GM21825 (cell line): ENCODE data around the gene RGMA.
"Not testable (repeated sequence)": the region's sequence is repeated elsewhere in the genome, so short reads cannot be mapped to it uniquely, and the experiment has no call there.

ENCODE experiments used
- ATAC-seq: cut with Tn5 transposase; IDR thresholded peaks from one replicate; pipeline ENCODE4 v1.9.1; 2021; ENCODE audit warnings: mild to moderate bottlenecking, moderate library complexity; ENCODE audit not compliant: unreplicated experiment

The RGMA gene

GRCh38 chr15:93049233-93049632, 39.8 kb downstream of the RGMA start:
- ATAC-seq, result no peak

- no peak for ATAC-seq
Observed at GRCh38 chr15:93048759-93049161, 40.3 kb downstream of the RGMA start.

- no peak for ATAC-seq
Observed at GRCh38 chr15:93048426-93048721, 40.6 kb downstream of the RGMA start.

DNA sequence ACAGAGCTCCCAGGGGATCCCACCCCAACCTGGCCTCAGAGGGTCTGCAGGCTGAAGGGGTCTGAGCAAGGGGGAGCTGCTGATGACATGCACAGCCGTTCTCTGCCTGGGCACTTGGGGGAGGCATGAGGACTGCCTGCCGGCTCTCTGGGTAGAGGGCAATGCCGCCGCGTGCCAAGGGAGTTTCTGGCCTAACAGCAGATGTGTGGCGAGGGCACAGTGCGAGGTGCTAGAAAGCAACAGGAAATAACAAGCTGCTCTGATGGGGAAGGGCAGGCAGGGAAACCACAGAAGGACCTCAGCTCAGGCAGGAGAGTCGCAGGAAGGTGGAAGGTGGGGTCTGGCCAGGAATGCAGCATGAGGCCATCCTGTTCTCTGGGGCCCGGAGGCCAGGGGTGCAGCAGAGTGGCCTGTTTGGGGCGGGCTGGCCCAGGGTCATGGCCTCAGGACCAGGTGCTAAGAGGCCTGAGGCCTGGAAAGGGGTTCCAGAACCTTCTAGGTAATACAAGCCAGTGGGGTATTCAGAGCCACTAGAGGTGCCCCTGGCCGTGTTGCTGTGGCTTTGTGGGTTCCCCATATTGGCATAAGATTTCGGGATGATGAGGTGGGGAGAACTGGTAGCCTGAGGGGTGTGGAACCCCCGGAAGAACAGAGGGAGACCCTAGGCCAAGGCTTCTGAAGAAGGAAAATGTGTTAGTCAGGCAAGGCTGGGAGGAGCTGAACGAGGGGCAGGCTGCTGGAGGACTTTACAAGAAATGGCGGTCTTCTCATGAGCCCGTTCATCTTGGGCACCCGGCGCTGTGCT, 41.2 kb downstream of the RGMA start:
- ATAC-seq, result no peak

DNA sequence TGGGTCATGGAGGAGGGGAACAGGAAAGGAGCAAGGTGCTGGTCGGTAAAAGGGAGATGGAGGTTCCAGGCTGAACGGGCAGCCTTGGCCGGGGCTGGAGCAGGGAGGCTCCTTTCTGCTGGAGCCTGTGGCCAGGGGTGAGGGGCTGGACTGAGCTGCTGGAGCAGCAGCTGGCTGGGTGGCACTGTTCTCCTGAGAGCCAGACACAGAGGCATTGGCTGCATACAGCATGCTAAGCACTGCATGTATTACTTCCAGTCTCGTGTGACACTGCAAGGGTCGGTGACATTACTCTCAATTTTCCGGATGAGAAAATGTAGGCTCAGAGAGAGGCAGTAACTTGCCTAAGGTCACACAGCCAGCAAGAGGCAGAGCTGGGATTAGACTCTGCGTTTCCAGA, 42.3 kb downstream of the RGMA start:
- ATAC-seq, result no peak

DNA sequence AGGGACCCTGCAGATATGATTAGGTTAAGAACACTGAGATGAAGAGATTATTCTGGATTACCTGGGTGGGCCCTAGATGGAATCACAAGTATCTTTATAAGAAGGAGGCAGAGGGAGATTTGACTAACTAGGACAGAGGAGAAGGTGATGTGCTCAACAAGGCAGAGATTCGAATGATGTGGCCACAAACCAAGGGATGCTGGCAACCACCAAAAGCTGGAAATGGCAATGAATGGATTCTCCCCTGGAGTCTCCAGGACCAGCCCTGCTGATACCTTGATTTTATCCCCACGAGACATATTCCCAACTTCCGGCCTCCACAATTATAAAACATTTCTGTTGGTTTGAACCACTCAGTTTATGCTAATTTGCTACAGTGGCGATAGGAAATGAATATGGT, 42.9 kb downstream of the RGMA start:
- no peak for ATAC-seq

GRCh38 chr15:93045191-93045785, 43.7 kb downstream of the RGMA start:
- ATAC-seq, result no peak

DNA sequence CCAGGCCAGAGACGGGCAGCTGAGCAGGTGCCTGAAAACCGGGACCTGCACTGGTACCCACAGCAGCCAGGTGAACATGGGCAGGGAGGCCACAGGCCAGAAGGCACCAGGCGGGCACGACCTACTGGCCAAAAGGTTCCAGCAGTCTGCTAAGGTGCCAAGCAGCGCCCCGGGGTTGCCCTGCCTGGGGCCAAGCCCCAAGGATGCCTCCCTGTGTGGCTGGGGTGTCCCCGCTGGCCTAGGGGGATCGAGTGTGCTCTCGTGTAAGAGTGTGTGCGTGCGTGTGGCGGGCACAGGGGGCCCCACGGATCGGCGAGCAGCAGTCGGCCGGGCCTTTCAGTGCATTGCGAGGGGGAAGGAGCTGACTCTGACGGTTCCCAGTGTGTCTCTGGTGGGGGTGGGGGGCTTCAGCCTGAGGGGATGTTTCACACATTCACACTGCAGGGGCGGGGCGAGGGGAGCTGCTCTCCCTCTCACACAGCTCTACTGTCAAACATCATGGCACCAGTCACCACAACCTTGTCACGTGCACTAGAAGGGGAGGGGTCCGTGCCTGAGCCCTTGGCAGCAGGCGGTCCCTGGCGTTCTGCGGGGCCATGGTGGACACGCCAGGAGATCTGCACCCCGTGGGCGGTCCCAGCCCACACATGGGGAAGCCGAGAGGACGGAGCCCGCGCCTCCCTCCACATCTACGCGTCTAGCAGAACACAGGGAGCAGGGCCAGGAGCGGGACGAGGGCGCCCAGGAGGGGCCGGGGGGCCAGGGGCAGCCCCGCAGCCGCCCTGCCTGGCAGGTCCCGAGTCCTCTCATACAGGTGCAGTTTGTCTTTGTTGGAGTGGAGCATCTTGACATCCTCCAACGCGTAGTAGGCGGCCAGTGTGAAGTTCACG, 44.5 kb downstream of the RGMA start:
- ATAC-seq, result no peak

DNA sequence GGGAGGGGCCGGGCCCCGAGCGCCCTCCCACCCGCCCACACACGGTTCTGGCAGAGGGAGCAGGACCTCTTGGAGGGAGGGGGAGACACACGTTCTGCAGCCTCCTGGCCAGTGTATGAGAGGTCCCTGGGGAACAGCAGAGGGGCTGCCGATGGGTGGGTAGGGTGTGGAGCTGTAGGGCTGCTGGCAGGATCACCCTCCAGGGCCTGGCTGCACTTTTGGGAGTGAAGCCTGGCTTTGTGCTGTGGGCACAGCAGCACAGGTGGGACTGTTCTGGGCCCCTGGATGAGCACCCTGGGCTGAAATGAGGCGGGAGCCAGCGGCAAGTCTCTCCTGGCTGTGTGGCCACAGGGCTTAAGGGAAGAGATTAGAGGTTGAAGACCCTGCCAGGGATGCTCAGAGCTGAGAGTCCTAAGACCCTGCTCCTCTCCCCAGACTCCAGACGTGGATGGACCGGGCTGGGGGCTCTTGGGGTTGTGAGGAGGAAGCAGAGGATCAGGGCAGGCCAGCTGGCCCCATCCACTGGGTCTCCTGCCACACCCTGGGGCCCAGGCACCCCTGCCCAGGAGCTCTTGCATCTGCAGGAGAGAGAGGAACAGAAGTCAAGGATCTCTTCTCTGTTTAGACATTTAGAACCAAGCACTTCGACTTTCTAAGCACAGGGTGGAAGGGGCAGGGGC, 45.2 kb downstream of the RGMA start:
- no peak for ATAC-seq

DNA sequence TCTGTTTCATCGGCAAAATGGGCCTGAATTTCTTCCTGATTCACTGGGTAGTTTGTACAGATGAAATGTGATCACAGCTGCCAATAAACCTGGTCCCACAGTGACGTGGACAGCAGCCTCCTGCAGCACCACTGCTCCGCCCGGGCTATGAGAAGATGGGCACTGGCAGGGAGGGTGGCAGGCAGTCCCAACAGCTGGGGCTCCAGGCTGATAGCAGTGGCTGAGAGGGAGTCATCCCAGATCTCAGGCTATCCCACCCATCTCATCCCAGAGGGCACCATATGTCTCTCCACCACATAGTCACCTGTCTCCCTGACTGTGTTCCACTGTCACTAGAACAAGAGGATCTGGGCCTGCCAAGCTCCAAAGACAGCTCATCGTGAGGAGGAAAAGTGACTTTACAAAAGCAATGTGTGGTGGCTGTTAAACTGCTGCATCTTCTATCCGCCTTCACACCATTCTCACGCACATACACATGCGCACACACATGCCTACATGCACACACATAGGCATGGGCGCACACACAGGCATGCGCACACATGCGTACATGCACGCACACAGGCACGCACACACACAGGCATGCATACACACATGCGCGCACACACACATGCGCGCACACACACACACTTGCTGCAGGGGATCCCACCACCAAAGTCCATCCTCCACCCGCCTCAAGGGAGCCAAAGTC, 46.2 kb downstream of the RGMA start:
- ATAC-seq, result no peak

DNA sequence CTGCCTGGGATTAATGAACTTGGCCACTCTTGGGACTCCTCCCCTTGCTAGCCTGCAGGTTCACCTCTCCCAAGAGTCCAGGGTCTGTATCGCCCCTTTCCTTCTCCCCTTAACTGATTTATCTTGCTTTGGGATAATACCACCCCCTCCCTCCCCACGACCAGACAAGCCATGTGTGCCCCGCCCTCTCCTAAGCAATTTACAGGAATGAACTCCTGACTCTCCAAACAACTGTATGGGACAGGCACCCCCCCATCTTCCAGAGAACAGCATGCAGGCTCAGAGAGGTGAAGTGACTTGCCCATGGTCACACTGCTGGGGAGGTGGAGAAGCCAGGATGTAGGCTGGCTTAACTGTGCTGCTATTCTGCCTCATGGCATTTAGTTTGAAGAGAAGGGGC, 46.8 kb downstream of the RGMA start:
- ATAC-seq, result no peak

DNA sequence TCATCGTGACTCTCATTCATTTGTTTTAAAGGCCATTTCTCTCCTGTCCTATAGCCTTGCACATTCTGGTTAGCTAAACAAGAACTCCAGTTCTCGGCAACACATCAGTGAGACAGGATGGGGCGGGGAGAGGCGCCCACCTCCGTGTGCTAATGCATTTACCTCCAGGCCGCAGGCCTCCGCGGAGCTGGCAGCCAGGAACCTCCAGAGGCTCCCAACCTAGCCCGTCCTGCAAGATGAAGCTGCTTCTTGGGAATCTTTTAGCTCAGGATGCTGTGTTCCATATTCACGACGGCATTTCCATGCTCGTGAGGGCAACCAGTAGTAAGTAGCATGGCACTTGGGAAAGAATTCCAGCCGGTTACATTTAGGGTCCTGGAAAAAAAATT, 47.9 kb downstream of the RGMA start:
- no peak for ATAC-seq

DNA sequence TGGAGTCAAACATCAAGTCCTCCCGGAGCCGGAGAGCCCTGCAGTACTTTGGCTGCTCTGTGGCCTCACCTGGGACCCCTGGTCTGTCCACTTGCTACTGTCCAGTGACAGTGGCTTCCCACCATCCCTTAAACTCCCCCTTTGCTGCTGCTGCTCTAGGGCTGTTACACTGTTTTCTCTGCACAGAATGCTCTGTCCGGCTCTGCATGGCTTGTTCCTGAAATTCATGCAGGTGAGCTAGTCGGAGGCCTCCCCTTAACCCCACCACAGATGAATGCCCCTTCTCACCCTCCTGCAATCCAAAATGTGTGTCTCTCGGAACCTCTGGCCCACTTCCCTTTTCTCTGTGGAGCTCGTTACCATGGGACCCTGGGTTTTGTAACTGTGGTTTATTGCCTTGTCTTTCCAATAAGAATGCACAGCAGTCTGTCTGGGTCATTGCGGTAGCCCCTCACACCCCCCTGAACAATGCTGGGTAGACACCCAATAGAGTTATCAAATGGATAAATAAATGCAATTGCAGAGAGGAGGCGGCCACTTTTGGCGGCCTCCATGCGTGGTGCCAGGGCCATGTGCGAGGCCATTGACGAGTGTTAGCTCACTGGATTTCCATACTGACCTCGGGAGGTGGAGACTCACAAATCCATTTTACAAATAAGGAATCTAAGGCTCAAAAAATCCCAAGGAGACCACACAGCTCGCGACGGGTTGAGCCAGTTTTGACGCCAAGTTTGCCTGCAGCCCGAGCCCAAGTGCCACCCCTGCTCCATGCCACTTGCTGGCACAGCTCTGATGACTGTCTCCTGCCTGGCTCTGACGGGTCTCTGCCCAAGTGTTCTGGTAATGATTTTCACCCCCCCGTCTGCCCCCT, 48.5 kb downstream of the RGMA start:
- no peak for ATAC-seq

DNA sequence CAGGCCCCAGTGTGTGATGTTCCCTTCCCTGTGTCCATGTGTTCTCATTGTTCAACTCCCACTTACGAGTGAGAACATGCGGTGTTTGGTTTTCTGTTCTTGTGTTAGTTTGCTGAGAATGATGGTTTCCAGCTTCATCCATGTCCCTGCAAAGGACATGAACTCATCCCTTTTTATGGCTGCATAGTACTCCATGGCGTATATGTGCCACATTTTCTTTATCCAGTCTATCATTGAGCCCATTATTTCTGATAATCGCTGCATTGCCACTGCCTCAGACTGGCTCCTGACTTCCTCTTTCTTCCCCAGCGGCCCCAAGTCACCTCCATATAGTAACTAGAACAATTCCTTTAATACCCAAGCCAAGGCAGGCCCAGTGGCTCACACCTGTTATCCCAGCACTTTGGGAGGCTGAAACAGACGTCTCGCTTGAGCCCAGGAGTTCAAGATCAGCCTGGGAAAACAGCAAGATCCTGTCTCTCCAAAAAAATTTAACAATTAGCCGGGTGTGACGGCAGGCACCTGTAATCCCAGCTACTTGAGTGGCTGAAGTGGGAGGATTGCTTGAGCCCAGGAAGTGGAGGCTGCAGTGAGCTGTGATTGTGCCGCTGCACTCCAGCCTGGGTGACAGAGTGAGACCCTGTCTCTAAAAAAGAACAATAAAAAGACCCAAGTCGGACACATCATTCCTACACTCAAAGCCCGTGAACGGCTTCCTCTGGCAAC, 49.3 kb downstream of the RGMA start:
- not testable (repeated sequence) for ATAC-seq

- no peak for ATAC-seq
Observed at GRCh38 chr15:93037820-93038705, 50.9 kb downstream of the RGMA start.

GRCh38 chr15:93036951-93037819, 51.8 kb downstream of the RGMA start:
- no peak for ATAC-seq
